Measurements from ENCODE around the gene HAPLN3. TPM values are rescaled to one million over a fixed set of nuclear protein-coding genes. Genes with fewer than 3 reads are reported as not detected.
A peak's percentile ranks its signal among the peaks of the same experiment; 100 is the strongest.

HAPLN3 gene
- total RNA-seq, 1 experiment from 2014 or later = 168 TPM

GRCh38 chr15:88835119-88835518 is 60.2 kb downstream of the HAPLN3 start:
- Histone ChIP-seq H3K27me3 (ENCODE audit: control insufficient read depth, insufficient read depth, low read length) (no peaks in the 10 kb centered on the region), H3K27ac (ENCODE audit: low read length) (no peak overlapping the region), H3K36me3 (ENCODE audit: control insufficient read depth, insufficient read depth, low read length) (no peaks in the 10 kb centered on the region), H3K4me3 (ENCODE audit: low read depth in 2 of 2, low read length in 2 of 2) (no peak overlapping the region), H3K9me3 (ENCODE audit: control insufficient read depth, insufficient read depth, low read depth, low read length) (no peaks in the 10 kb centered on the region), H3K4me1 (ENCODE audit: control insufficient read depth, insufficient read depth, low read length) (no peaks in the 10 kb centered on the region)
- DNase-seq (ENCODE audit: low read depth, low spot score) = no peak
- TF ChIP-seq TCF7L2 (IDR thresholded peaks at IDR 0.05; ENCODE audit: low read depth, low read length) (no peak), CTCF (IDR thresholded peaks at IDR 0.05) (no peak), REST (IDR thresholded peaks at IDR 0.05; ENCODE audit: insufficient read depth in 1 of 2, low read depth in 2 of 2, low read length in 1 of 2) (no peak), POLR2AphosphoS5 (IDR thresholded peaks at IDR 0.05; ENCODE audit: low read depth, low read length) (no peak), SIN3A (IDR thresholded peaks at IDR 0.05; ENCODE audit: borderline replicate concordance, insufficient read depth, low read depth, low read length) (no peak)
- ChIA-PET POLR2A (no interaction called here), CTCF (interaction anchor here (0.6 kb wide), 1 partner anchor 158 kb away, joined by 4 read pairs; no protein-coding TSS in a partner anchor)
- intact Hi-C loops (cut with micrococcal nuclease; ENCODE audit: unreplicated experiment) (loop anchor here (10.0 kb wide), 1 partner anchor 350 kb away; no protein-coding TSS in a partner anchor), in situ Hi-C loops (cut with HindIII; ENCODE audit: low pct_unique_long_range_greater_than_20kb, low sequenced_read_pairs) (no loop called here)
- no TSS peak for BruUV-seq (replicated peaks)
- ATAC-seq = no peak

- intact Hi-C loops (cut with micrococcal nuclease; ENCODE audit: unreplicated experiment) (loop anchor here (1.0 to 10.0 kb wide), 2 partner anchors 177 to 350 kb away; no protein-coding TSS in a partner anchor), in situ Hi-C loops (cut with HindIII; ENCODE audit: low pct_unique_long_range_greater_than_20kb, low sequenced_read_pairs) (no loop called here)
These were observed 61.0 kb downstream of the HAPLN3 start for GRCh38 chr15:88834211-88834812.

More at GRCh38 chr15:88834211-88834812, 61.0 kb downstream of the HAPLN3 start:
- no peaks in the 10 kb centered on the region for H3K27me3 ChIP-seq (ENCODE audit: control insufficient read depth, insufficient read depth, low read length)
- ChIA-PET CTCF (interaction anchor here (0.9 kb wide), 1 partner anchor 210 kb away, joined by 5 read pairs; no protein-coding TSS in a partner anchor), POLR2A (interaction anchor here (0.7 kb wide), 1 partner anchor 36 kb away, joined by 3 read pairs; no protein-coding TSS in a partner anchor)
- ATAC-seq = peak; percentile 83
- no TSS peak for BruUV-seq (replicated peaks)
- TF ChIP-seq CTCF (IDR thresholded peaks at IDR 0.05) (peak; percentile 92), REST (IDR thresholded peaks at IDR 0.05; ENCODE audit: insufficient read depth in 1 of 2, low read depth in 2 of 2, low read length in 1 of 2) (no peak)
- no peak overlapping the region for H3K27ac ChIP-seq (ENCODE audit: low read length)
- no peak overlapping the region for H3K4me3 ChIP-seq (ENCODE audit: low read depth in 2 of 2, low read length in 2 of 2)
- no peaks in the 10 kb centered on the region for H3K4me1 ChIP-seq (ENCODE audit: control insufficient read depth, insufficient read depth, low read length)
- no peaks in the 10 kb centered on the region for H3K36me3 ChIP-seq (ENCODE audit: control insufficient read depth, insufficient read depth, low read length)
- DNase-seq (ENCODE audit: low read depth, low spot score) = no peak
- no peaks in the 10 kb centered on the region for H3K9me3 ChIP-seq (ENCODE audit: control insufficient read depth, insufficient read depth, low read depth, low read length)
